GM20431 (cell line): ENCODE results near the gene C22orf23.

Source experiments
- in situ Hi-C: fragments of 300-500 bp; cut with MseI, MboI; formaldehyde crosslinking; loops from one replicate; pipeline ENCODE4 v1.15.0; 2020; ENCODE audit warnings: low sequenced_read_pairs; ENCODE audit not compliant: unreplicated experiment

Gene C22orf23

DNA sequence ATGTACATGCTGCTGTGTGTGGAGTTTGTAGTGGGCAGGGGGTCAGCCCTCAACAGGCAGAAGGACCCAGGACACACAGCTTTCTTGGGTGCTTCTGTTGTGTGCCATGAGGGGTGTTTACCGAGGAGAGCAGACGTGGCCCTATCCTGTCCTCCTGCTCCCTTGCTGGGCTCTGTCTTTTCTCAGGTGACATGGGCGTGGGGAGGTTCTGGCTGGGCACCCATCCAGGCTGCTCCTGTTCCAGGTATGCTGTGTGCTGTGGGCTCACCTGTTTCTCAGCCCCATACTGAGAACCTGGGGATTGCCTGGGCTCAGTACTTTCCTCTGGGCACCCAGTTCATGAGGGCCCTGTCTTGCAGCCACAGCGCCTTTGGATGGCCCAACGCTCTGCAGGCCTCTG, 24.0 kb downstream of the C22orf23 start:
- in situ Hi-C loops, result no loop called here

DNA sequence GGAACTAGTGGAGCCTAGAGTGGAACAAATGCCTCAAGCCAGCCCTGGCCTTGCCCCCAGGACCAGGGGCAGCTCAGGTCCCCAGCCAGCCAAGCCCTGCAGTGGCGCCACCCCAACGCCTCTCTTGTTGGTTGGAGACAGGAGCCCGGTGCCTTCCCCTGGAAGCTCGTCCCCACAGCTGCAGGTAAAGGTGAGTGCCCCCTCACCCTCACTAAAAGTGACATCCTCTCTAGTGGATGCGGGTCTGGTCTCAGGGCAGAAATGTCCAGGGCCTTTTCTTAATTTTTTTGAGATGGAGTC, 25.8 kb downstream of the C22orf23 start:
- in situ Hi-C loops, result no loop called here

DNA sequence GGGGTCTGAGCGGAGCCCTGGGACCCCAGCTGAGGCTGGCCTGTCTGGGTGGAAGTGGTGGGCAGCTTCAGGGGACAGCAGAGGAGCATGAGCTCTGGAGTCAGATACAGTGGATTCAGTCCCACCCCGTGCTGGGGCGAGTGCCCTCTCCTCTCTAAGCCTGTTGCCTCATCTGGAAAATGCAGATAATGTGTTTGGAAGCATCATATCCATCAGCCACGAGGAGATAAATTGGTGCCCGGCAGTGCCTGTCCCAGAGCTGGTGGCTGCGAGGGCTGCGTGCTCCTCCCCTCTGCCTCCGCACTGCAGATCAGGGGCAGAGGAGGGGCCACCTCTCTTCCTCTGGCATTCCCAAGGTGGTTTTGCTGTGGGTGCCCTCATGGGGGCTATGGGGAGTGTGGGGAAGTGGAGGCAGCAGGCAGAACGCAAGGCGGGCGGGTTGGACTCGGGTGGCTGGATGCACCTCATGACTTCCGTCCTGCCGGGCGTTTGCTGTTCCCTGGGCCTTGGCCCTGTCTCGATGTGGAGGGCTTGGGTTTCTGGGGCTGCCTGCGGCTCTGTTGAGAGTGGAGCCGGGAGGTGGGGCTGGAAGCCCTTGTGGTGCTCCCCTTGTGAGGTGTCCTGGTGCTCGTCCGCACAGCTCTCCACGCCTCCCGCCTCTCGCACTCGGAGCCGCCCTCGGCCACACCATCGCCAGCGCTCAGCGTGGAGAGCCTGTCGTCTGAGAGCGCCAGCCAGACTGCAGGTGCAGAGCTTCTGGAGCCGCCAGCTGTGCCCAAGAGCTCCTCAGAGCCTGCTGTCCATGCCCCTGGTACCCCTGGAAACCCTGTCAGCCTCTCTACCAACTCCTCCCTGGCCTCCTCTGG, 26.4 kb downstream of the C22orf23 start:
- in situ Hi-C loops, result no loop called here

DNA sequence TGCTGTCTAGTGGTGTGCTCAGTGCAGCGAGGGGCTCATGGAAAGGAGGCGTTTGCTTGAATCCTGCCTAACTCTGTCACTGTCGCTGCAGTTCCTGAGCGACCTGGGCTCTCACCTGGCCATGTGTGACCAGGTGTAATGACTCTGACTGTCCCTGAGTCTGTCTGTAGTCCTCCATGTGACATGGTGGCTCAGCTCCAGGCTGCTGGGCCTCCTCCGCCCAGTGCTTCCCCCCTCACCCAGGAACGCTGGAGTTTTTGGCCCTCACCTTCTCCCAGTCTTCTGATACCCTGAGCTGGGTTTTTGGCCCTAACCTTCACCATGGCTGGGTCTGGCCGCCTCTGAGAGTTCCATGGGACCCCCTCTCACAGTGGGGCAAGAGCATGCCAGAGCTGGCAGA, 27.0 kb downstream of the C22orf23 start:
- in situ Hi-C loops, result no loop called here

DNA sequence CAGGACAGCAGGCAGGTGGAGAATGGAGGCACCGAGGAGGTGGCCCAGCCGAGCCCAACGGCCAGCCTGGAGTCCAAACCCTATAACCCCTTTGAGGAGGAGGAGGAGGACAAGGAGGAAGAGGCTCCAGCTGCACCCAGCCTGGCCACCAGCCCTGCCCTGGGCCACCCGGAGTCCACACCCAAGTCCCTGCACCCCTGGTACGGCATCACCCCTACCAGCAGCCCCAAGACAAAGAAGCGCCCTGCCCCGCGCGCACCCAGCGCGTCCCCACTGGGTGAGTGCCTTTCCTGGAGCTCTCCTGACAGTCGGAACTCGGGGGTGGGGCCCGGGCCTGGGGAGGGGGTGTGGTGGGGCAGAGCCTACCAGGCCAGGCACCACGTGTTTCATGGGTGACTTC, 27.6 kb downstream of the C22orf23 start:
- in situ Hi-C loops, result no loop called here

DNA sequence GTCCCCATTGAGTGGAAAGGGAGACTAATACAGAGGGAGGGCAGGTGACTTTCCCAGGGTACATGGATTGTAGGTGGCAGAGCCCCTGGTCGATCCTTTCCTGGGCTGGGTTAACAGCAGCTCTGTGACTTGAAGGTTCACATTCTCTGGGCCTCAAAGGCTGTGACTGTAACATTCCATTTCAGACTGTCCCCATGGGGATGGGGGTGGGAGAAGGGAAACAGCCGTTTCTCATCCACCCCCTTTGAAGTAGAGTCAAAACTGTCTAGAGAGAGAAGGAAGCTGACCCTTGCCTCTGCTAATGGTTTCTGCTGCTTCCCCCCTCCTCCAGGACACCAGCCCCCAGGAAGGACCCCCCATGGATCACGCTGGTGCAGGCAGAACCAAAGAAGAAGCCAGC, 28.1 kb downstream of the C22orf23 start:
- in situ Hi-C loops, result no loop called here

DNA sequence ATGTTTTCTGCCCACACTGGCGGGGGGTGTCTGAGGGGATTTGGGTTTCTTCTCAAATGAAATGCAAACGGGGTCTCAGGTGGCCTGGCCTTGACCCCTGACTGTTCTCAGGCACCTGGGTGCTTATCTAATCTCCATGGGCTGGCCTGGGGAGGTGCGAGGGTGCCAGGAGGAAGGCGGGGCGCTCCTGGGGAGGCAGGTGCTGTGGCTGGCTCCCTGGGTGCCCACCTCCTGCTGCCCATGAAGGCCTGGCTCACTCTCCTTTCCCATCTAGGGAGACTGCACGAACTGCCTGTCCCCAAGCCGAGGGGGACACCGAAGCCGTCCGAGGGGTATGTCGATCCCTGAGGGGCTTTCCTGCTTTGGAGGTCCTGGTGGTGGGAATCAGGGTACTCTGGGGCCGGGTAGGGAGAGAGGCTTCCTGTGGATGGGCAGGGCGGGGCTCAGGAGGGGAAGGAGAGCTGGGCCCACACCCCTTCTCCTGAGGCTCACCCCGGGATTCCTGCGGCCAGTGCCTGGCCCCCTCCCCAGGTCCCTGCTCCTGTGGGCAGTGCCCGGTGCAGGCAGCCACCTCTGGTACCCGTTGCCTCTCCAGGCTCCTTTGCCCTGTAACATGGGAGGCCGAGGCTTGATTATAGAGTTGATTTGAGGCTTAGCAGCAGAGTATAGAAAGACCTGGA, 28.9 kb downstream of the C22orf23 start:
- in situ Hi-C loops, result no loop called here

DNA sequence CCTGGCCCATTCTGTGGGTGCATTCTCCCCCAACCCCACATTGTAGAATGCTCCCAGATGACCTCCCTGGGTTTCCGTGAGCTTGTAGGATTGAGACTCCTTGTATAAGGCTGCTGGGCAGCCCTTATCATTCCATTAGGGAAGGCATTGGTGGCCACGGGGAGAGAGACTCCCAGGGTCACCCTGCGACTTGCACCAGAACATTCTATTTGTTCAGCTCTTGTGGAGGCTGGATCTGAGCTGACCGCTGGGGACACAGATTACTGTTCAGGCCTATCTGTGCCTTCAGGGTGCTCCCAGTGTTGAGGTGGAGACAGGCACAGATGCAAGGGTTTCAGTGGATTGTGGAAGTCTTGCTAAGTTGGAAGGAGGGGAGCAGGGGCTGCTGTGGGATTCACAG, 29.5 kb downstream of the C22orf23 start:
- in situ Hi-C loops, result no loop called here

DNA sequence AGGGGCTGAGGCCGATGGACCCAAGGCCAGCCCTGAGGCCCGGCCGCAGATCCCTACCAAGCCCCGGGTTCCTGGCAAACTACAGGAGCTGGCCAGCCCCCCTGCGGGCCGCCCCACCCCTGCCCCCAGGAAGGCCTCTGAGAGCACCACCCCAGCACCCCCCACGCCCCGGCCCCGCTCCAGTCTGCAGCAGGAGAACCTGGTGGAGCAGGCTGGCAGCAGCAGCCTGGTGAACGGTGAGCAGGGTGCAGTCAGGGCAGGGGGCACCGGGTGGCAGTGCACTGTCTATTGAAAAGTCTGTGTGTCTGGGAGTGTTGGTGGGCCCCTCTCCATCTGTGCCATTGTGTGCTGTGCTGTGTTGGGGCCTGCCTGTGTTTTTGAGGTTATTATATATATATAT, 31.2 kb downstream of the C22orf23 start:
- in situ Hi-C loops, result no loop called here

DNA sequence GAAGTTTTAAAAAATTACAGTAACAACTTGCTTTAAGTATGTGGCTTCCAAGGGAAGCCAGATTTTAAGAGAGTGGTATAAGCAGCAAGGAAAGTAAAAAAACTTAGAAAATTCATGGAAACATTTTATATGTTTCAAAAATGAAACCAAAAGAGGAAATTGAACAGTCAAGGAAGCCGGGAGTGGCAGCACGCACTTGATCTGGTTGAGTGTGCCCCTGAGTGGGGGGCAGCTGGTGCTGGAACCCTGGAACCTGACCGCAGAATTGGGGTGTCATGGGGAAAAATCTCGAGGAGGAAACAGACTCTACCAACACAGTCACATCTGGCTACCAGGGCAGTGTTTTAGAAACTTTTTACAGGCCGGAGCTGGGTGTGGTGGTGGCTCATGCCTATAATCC, 33.3 kb downstream of the C22orf23 start:
- in situ Hi-C loops, result no loop called here

DNA sequence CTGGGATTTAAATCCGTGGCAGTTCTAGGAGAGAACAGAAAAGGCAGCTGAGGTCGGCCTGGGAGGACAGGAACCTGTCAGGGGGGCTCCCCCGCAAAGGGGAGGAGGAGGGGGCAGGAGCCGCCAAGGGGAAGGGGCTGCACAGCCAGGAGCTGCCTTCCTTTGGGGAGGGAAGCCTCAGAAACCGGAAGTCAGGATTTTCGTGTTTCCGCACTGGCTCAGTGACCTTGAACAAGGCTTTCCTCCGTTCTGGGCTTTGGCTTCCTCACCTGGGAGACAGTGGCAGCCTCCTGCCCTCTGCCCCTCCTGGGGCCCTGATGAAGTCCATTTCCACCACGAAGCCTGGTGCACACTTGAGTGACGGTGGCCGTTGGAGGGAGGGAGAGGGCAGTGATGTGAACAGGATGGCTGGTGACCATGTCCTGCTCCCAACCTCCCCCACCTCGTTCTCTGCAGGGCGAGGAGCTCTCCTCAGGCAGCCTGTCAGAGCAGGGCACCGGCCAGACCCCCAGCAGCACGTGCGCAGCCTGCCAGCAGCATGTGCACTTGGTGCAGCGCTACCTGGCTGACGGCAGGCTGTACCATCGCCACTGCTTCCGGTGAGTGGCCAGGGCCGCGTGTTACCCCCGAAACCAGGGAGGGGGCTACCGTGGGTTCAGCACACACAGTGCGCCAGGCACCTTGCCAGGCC, 34.7 kb downstream of the C22orf23 start:
- in situ Hi-C loops, result no loop called here

DNA sequence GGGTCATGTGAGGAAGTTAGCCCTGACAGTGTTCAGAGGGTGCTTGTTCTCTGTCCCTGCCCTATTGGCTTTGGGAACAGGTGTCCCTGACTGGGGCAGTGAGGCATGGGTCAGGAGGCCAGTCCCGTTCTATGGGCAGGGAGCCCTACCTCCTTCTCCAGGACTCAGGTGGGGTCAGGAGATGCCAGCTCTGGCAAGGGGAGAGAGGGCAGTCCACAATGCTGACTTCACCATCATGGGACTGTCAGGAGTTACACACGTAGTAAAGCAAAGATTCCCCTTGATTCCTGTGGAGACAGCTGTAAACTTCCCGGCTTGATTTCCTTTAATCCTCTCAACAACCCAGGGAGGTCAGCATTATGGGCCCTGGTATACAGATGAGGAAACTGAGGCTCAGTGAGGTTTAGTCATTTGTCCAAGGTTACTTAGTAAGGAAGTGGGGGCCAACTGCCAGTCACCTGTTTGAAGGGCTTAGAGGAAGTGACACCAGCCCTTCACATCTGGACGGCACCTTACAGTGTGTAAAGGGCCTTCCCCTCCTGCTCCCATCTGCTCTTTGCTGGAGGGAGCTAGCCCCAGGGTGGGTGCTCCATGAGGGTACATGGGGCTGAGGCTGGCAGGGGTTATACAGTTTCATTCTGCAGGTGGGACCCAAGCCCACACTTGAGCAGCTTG, 35.4 kb downstream of the C22orf23 start:
- in situ Hi-C loops, result no loop called here

DNA sequence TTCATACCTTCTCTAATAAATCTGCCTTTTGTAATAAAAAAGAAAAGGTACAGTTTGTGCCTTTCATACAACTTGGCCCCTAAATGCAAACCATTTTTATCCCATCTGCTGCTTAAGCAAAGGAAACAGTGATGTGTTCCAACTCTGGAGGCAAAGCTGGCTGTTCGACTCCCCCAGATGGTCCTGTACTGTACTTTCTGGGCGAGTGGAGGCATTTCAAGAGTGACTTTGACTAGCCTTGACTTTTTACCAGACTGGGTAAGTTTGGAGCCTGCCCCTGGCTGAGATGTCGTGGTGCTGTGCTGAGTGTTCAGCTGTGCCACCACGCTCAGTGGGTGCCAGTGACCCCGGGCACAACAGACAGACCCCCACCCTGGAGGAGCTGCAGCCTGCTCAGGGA, 37.1 kb downstream of the C22orf23 start:
- in situ Hi-C loops, result no loop called here

DNA sequence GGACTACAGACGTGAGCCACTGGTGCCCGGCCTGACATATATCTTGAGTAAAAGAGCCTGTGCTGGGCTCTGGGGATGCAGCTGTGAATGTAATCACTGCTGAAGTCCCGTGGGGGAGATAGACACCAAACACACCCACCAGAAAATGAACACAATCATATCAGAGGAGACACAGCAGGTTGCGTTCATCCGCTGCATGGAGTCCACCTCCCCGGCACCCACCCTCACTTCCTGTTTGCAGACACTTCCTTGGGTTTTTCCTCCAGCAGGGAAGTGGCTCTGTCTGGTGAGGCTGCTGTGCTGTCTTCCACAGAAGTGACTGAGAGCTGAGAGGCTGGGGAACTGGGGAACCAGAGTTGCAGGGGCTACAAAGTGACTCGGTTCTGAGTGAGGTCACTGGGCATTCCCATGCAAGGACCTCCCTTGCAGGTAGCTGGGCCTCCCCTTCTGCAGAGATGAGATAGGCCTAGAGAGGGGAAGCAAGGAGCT, 40.1 kb downstream of the C22orf23 start:
- in situ Hi-C loops, result no loop called here

DNA sequence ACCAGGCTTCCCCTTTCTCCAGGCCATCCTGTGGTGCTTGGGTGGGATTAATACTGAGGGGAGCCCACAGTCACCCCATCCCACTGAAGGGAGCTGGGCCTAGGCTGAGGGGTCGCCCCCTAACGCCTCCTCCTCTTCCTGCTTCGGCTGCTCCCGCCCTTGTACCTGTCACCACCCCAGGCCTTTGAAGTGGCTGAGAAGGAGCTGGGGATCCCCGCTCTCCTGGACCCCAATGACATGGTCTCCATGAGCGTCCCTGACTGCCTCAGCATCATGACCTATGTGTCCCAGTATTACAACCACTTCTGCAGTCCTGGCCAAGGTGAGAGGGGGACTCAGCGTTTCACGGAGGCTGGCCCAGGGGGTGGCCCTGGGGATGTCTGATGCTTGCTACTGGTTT, 41.2 kb downstream of the C22orf23 start:
- in situ Hi-C loops, result no loop called here

DNA sequence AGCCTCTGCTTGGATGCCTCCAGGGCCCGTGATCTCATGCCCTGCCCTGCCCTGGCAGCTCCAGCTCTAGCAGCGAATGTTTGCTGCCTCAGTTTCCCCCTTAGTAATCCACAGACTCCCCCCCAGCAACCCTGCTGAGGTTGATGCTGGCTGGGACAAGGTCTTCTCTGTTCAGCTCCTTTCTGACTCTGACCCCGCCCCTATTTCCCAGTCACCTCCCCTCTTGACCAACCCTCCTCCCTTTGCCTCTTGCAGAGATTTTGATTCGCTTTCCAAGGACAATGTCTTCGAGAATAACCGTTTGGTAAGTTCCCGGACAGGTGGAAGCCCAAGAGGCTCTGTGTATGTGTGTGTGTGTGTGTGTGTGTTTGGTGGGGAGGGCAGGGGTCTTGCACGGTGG, 41.7 kb downstream of the C22orf23 start:
- in situ Hi-C loops, result no loop called here

DNA sequence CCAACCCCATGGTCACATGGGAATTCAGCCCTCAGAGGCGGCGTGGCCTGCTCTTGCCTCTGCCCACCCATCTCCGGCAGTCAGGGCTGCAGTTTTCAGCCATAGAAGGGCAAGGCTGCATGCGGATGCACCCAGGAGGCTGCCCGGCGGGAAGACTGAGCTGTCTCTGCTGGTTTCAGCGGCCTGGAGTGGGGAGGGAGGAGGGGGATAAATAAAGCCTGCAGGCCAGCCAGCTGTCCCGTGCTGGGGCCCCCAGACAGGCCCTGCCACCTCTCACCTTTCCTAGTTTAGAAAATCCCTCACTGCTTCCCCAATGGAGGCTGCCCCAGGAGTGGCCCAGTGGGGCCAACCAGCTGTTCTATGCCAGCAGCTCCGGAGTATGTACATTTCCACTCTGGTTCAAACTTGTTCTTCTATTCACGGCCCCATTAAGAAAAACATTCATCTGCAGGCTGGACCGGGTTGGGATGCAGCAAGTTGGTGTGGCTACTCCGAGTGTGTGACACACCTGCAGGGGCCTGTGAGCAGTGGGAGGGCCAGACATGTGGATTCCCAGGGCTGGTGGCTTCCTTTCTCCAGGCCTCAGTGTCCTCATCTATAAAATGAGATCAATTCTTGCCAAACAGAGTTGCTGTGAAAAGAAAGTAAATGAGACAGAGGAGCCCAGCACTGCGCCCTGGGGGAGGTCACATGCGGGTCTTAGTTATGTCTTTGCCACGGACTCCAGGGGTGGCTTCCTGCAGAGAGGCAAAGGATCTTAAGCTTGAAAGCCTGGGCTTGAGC, 42.3 kb downstream of the C22orf23 start:
- in situ Hi-C loops, result no loop called here

DNA sequence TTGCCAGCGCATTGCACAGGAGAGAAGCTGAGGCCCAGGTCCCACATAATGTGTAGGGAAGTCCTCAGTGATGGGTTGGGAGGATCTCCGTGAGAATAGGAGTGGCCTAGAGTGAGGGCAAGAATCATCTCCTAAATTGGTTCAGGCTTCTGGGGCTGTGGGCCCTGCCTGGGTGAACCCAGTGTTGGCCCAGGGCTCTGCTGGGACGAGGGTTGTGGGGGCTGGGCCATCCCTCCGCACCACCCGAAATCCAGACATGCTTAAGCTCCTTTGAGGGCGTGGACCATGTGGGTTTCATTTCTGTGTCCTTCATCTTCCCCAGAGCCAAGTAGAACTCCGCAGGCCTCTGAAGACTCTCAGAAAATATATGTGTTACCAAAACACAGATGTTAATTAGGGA, 43.6 kb downstream of the C22orf23 start:
- in situ Hi-C loops, result no loop called here

DNA sequence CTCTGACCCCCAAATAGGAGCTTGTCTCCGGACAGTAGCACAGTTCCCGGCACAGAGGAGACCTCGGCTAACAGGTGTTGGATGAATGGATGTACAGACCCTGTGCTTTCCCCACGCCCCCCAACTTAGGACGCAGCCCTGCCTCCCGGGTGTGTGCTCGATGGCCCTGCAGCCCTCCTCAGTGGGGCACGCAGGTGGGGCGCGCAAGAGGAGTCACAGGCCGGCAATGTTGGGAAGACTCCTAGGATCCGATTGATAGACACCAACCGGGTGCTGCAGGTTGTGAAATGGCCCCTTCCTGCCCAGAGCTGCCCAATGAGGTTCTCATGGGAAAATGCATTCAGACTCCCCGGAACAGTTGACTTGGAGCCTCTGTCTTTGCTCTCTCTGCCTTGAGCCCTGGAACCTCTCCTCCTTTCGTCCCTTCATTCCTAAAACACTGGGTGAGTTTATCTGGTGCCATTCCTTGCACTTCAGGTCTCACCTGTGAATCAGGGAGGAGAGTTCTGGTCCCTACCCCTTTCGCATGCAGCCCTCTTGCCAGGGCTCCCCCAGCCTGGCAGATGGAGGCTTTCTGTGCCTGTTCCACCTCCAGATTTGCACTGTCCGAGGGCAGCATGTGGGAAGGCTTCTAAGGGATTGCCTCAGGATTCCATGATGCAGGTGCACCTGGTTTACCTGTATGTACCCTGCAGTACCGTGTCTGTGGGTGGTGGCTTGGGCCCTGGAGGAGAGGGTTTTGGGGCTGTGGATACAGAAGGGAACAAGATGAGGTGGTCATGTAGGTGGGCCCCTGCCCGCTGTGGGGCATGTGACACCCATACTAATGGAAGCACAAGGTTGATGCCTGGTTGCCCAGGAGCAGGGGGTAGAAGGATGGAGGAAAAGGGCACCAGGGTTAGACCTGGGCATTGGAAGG, 46.1 kb downstream of the C22orf23 start:
- in situ Hi-C loops, result no loop called here
